CD4-positive, alpha-beta T cell treated with Interleukin-15 for 1 hour (primary cell): ENCODE results near the gene WDFY3.

ENCODE experiments used
- DNase-seq: peaks from one replicate; pipeline ENCODE4 v3.0.0-alpha.2; 2020

The WDFY3 gene

GRCh38 chr4:84944947-84945346 lies 21.5 kb downstream of the WDFY3 start:
- peak; percentile 17 for DNase-seq

- no peak for DNase-seq
Measured at GRCh38 chr4:84940960-84941359, 25.5 kb downstream of the WDFY3 start.

DNA sequence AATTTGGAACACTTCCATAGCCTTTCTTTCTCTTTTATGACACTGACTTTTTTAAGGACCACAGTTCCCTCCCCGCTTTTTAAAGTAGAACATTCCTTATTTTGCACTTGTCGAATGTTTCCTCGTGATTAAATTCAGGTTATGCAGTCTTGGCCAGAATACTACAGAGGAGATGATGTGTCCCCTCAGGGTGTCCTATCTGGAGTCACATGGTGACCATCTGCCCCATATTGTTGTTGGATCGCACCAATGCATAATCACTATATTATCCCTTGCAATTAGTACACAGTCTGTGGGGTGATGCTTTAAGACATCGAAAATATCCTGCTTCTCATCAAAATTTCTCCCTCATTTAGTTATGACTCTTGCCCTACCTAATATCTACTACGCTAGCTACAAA lies 27.4 kb downstream of the WDFY3 start:
- no peak for DNase-seq

DNA sequence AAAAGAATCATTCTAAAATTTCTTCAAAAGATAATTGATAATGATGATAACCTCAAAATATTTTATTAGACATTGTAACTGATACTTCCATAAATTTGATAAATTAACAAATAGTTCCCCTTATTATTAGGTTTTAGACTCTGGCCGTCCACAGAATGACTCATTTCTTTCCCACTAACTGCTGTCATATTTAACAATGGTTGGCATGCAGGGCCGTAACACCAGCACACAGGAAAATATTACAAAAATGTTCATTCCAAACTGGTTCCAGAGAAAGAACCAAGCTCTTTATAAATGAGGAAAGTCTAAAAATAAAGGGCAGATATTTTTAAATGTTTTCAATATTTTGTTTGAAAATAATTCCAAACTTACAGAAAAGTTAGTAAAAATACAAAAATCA lies 28.2 kb downstream of the WDFY3 start:
- no peak for DNase-seq

DNA sequence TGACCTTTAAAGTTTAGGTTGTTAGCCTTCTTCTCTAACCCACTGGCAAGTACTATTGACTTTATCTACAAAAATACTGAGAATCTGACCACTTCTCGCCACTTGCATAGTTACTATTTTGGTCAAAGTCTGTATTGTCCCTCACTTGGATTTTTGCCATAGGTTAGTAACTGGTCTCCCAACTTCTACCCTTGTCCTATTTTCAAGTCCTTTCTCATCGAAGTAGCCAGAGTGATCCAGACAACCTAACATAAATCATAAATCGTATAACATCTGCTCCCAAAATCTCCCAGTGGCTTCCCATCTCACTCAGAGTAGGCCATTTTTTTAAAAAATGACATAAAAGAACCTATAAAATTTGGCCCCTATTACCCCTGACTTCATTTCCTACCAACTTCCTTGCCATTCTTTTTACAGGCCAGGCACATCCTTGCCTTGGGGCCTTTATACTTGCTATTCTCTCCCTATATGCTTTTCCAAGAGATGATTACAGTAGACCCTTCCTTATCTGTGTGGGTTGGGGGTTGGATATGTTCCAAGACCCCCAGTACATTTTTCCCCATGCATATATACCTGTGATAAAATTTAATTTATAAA lies 29.0 kb downstream of the WDFY3 start:
- no peak for DNase-seq

DNA sequence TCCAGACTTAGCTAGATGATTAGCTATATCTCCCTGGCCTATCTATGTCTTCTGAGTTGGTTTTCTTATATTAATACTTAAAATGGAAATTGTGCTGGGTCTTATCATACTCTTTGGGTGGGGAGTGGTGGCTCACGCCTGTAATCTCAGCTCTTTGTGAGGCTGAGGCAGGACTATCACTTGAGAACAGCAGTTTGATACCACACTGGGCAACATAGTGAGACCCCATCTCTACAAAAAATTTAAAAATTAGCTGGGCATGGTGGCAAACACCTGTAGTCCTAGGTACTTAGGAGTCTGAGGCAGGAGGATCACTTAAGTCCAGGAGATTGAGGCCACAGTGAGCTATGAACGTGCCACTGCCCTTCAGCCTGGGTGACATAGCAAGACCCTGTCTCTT lies 30.4 kb downstream of the WDFY3 start:
- DNase-seq = no peak

DNA sequence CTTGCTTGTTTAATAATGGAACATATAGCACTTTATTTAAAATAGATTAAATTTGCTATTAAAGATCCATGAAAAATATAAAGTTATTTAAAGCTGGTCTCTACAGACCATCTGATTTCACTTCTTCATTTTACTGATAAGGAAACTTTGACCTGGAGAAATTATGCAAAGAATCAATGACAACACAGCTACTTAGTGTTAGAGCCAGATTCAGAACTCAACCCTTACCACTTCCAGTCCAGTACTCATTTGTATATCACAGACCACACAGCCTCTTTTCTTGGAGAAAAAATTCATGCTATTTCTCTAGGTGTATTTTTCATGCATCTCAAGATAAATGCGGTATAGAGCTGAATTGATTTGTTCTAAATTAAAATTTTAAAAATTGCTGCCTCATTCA lies 34.0 kb downstream of the WDFY3 start:
- no peak for DNase-seq

DNA sequence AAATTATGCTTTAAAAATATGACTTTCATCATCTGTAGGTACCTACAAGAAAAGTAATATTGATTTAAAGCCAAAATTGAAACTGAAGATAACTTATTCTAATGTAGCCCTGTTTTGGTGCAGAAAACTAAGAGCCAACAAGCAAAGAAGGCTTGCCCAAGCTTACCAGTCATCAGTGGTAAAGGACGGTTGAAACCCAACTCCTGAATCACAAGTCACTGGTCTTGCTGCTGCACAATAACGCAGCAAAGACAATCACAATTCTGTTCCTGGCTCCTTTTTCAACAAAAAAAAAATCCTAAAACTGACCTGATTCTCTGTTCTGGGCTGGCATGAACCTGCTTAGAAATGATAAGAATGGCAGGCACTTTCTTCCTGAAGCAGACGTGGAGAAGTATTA lies 34.5 kb downstream of the WDFY3 start:
- no peak for DNase-seq

GRCh38 chr4:84931274-84931673 lies 35.2 kb downstream of the WDFY3 start:
- DNase-seq = no peak

- no peak for DNase-seq
Measured at GRCh38 chr4:84928089-84928488, 38.4 kb downstream of the WDFY3 start.

- DNase-seq = no peak
Measured at GRCh38 chr4:84927428-84927827, 39.1 kb downstream of the WDFY3 start.

- no peak for DNase-seq
Measured at GRCh38 chr4:84925558-84925957, 40.9 kb downstream of the WDFY3 start.

DNA sequence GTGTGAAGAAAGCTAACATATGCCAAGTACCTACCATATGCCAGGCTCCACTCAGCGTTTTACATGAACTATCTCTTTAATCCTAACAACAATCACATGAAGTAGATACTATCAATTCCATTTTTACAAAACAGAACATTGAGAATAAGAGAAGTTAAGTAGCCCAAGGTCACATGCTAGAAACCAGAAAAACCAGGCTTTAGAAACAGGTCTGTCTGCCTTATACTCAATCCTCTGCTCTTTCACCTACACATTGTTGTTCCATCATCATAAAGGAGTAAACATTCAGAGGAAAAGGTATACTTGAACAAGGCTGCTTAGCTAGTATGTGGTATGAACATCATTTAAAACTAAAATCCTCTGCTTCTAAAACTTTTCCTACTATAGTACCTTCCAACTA lies 42.1 kb downstream of the WDFY3 start:
- no peak for DNase-seq

- DNase-seq = no peak
Measured at GRCh38 chr4:84920617-84921016, 45.9 kb downstream of the WDFY3 start.

DNA sequence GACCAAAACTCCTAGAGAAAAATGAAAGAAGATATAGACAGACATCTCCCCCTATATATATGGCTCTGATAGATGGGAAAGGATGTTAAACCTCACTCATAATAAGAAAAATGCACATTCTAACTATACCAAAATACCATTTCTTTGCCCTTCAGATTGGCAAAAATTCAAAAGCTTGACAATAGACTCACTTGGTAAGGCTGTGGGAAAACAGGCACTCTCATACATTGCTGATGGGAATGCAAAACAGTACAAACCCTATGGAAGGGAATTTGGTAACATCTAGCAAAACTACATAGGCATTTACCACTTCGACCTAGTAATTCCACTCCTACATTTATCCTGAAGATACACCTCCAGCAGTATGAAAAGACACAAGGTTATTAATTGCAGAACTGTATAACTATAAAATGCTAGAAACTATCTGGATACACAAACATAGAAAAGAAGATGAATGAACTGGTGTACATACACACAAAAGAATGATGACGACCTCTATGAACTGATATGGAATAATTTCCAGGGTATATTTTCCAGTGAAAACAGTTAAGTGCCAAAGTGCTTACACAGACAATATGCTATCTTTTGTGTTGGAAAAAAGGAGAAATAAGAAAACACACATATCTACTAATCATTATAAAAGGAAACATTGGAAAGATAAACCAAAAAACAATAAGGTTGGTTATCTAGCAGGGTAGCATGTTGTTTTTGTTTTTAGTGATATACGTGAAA lies 48.5 kb downstream of the WDFY3 start:
- no peak for DNase-seq

- DNase-seq = no peak
Measured at GRCh38 chr4:84917086-84917821, 49.2 kb downstream of the WDFY3 start.

GRCh38 chr4:84916227-84916626 lies 50.3 kb downstream of the WDFY3 start:
- DNase-seq = no peak

- no peak for DNase-seq
Measured at GRCh38 chr4:84915396-84915780, 51.1 kb downstream of the WDFY3 start.

DNA sequence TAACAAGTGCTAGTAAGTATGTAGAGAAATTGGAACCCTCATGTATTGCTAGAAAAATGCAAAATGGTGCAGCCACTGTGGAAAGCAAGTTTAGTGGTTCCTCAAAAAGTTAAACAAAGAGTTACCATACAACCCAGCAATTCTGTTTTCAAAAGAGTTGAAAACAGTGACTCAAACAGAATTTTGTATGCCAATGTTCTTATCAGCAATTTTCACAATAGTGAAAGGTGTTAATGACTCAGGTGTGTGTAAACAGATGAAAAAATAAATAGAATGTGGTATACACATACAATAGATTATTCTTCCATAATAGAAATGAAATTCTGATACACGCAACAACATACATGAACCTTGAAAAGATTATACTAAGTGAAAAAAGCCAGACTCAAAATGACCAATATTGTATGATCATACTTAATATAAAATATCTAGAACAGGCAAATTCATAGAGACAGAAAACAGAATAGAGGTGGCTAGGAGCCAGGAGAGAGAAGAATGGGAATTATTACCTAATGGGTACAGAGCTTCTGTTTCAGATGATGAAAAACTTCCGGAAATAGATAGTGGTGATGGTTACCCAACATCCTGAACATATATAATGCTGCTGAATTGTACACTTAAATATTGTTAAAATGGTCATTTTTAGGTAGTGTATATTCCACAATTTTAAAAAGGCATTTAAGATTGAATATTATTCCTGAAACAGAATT lies 51.6 kb downstream of the WDFY3 start:
- DNase-seq = no peak

GRCh38 chr4:84913176-84913575 lies 53.3 kb downstream of the WDFY3 start:
- no peak for DNase-seq

DNA sequence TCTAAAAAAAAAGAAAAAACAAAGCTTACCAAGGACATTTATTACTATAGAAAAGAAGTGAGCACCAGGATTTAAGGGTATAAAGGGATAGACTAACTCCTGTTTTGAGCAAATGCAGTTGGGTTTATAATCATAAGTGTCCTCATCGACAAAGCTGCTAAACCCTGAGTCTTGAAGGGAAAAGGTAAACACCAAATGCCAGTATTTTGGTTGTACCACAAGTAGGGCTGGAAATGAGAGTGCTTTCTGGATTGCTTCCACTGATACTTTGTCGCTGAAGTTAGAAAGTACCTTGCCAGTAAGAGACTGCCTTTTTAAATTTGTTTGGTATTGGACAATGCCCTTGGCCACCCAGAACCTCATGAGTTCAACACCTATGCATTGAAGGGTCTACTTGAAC lies 53.7 kb downstream of the WDFY3 start:
- no peak for DNase-seq

- DNase-seq = no peak
Measured at GRCh38 chr4:84908876-84909275, 57.6 kb downstream of the WDFY3 start.

- DNase-seq = no peak
Measured at GRCh38 chr4:84907145-84907544, 59.3 kb downstream of the WDFY3 start.

GRCh38 chr4:84905646-84906045 lies 60.8 kb downstream of the WDFY3 start:
- no peak for DNase-seq
